HCT116 (cell line): Measurements from ENCODE around the gene FBN1. TPM values are rescaled to one million over a fixed set of nuclear protein-coding genes. Genes with fewer than 3 reads are reported as not detected.

Source experiments
- ATAC-seq: fragments of 200-7000 bp; cut with Tn5 transposase; 2 replicates; pipeline ENCODE4 v1.9.1; 2020; ENCODE audit warnings: mild to moderate bottlenecking, moderate library complexity
- BruUV-seq: library from RNA; stranded (reverse); fragments of 400-500 nt; replicated peaks from 2 replicates; lab custom pipeline; 2021; lab: Mats Ljungman, UMichigan
- CTCF ChIA-PET: fragments of 300-600 bp; sonication (Branson Sonifier 250); formaldehyde crosslinking; loops from one replicate; lab custom pipeline; 2021; ENCODE audit warnings: antibody characterized with exemption; lab: Charles Lee
- POLR2A ChIA-PET: fragments of 300-600, 350-600 bp; sonication (Branson Sonifier 250); formaldehyde crosslinking; loops from one replicate; lab custom pipeline; 2021; ENCODE audit warnings: antibody characterized with exemption; lab: Charles Lee
- RAD21 ChIA-PET, 2 experiments: fragments of 300-600 bp; sonication (Branson Sonifier 250); formaldehyde crosslinking; loops; one replicate each; lab custom pipeline; 2023; ENCODE audit warnings: low total read pairs in 2 of 2; ENCODE audit not compliant: uncharacterized antibody in 2 of 2, unreplicated experiment in 2 of 2, low non-redundant PET in 1 of 2; lab: Charles Lee
- DNase-seq: peaks from one replicate; pipeline ENCODE4 v3.0.0-alpha.2; 2010; ENCODE audit warnings: low read depth, low spot score
- H2AFZ ChIP-seq: fragments of 200-600 bp; shearing (Covaris generic), sonication (generic); 2 replicates; pipeline ENCODE4 v1.6.1; 2017; ENCODE audit warnings: low read depth, mixed run types, mixed read lengths, antibody characterized with exemption, low read length; ENCODE audit not compliant: poor library complexity, severe bottlenecking
- H3K27ac ChIP-seq: 2 replicates; pipeline ENCODE4 v1.5.1; 2012; ENCODE audit warnings: low read depth, low read length
- H3K27me3 ChIP-seq: fragments of 200-600 bp; sonication (generic); 2 replicates; pipeline ENCODE4 v1.6.1; 2016; ENCODE audit warnings: mixed run types, low read length, mixed read lengths; ENCODE audit not compliant: insufficient read depth
- H3K36me3 ChIP-seq, 2 experiments: fragments of 200-500 bp in 1 of 2; fragments of 200-600 bp in 1 of 2; sonication (Bioruptor generic) in 1 of 2; sonication (generic) in 1 of 2; 2 replicates each; pipeline versions ENCODE4 v1.5.1 to v1.6.1; 2014 to 2016; ENCODE audit warnings: low read length in 2 of 2, inconsistent platforms in 1 of 2, mixed read lengths in 1 of 2, mixed run types in 1 of 2; ENCODE audit not compliant: insufficient read depth in 2 of 2, control insufficient read depth in 1 of 2
- H3K4me1 ChIP-seq, 2 experiments: fragments of 200-600 bp in 1 of 2; sonication (generic) in 1 of 2; 2 replicates each; pipeline versions ENCODE4 v1.5.1 to v1.6.1; 2012 to 2017; ENCODE audit warnings: low read length in 2 of 2, inconsistent platforms in 1 of 2, mild to moderate bottlenecking in 1 of 2, mixed read lengths in 1 of 2, mixed run types in 1 of 2, moderate library complexity in 1 of 2; ENCODE audit not compliant: insufficient read depth in 2 of 2, control insufficient read depth in 1 of 2
- H3K4me2 ChIP-seq: fragments of 200-600 bp; sonication (generic); 2 replicates; pipeline ENCODE4 v1.6.1; 2017; ENCODE audit warnings: mixed run types, low read length, mixed read lengths
- H3K4me3 ChIP-seq, 2 experiments: fragments of 200-600 bp in 1 of 2; sonication (generic) in 1 of 2; replicated peaks in 1 of 2; 2 replicates each; pipeline ENCODE4 v1.5.1; 2011 to 2016; ENCODE audit warnings: low read length in 2 of 2, control low read depth in 1 of 2, low read depth in 1 of 2, mild to moderate bottlenecking in 1 of 2, mixed read lengths in 1 of 2, mixed run types in 1 of 2
- H3K79me2 ChIP-seq: fragments of 200-600 bp; sonication (generic); 2 replicates; pipeline ENCODE4 v1.6.1; 2017; ENCODE audit warnings: mild to moderate bottlenecking, mixed run types, low read length, moderate library complexity, mixed read lengths; ENCODE audit not compliant: insufficient read depth
- H3K9ac ChIP-seq: fragments of 200-600 bp; sonication (generic); 2 replicates; pipeline ENCODE4 v1.6.1; 2016; ENCODE audit warnings: low read length, mixed read lengths
- H3K9me2 ChIP-seq: fragments of 200-600 bp; sonication (generic), shearing (Covaris generic); 2 replicates; pipeline ENCODE4 v1.6.1; 2017; ENCODE audit warnings: mixed run types, mild to moderate bottlenecking, moderate library complexity; ENCODE audit not compliant: insufficient read depth
- H3K9me3 ChIP-seq, 2 experiments: fragments of 200-500 bp in 1 of 2; fragments of 200-600 bp in 1 of 2; sonication (Bioruptor generic) in 1 of 2; sonication (generic) in 1 of 2; 2 replicates each; pipeline ENCODE4 v1.6.1; 2014 to 2017; ENCODE audit warnings: low read length in 2 of 2, mixed read lengths in 2 of 2, inconsistent platforms in 1 of 2, low read depth in 1 of 2, mild to moderate bottlenecking in 1 of 2, mixed run types in 1 of 2, moderate library complexity in 1 of 2; ENCODE audit not compliant: control insufficient read depth in 1 of 2, insufficient read depth in 1 of 2
- H4K20me1 ChIP-seq: fragments of 200-600 bp; sonication (generic), shearing (Covaris generic); 2 replicates; pipeline ENCODE4 v1.6.1; 2017; ENCODE audit warnings: mixed run types, mild to moderate bottlenecking, moderate library complexity; ENCODE audit not compliant: insufficient read depth
- CBX3 ChIP-seq: IDR thresholded peaks from 2 replicates; pipeline ENCODE4 v1.6.1; 2012; ENCODE audit warnings: low read depth
- CEBPB ChIP-seq: IDR thresholded peaks from 2 replicates; pipeline ENCODE4 v1.6.1; 2012; ENCODE audit warnings: low read depth
- EZH2 ChIP-seq: fragments of 200-600 bp; sonication (generic); IDR thresholded peaks from 2 replicates; pipeline ENCODE4 v1.6.1; 2017; ENCODE audit warnings: antibody characterized with exemption, mixed run types
- EZH2phosphoT487 ChIP-seq: fragments of 200-600 bp; IDR thresholded peaks from 2 replicates; pipeline ENCODE4 v1.6.1; 2018; ENCODE audit warnings: antibody characterized with exemption, borderline replicate concordance
- FOSL1 ChIP-seq: IDR thresholded peaks from 2 replicates; pipeline ENCODE4 v1.6.1; 2012; ENCODE audit warnings: low read depth
- POLR2A ChIP-seq: IDR thresholded peaks from 2 replicates; pipeline ENCODE4 v1.7.0; 2011; ENCODE audit warnings: borderline replicate concordance; ENCODE audit not compliant: insufficient read depth, insufficient read length; ENCODE audit errors: extremely low read depth
- SIN3A ChIP-seq: IDR thresholded peaks from 2 replicates; pipeline ENCODE4 v1.6.1; 2012; ENCODE audit warnings: low read depth
- TCF7L2 ChIP-seq: IDR thresholded peaks from 2 replicates; pipeline ENCODE4 v1.7.0; 2011; ENCODE audit warnings: borderline replicate concordance, inconsistent platforms; ENCODE audit not compliant: insufficient read depth, insufficient read length; ENCODE audit errors: extremely low read depth
- YY1 ChIP-seq: IDR thresholded peaks from 2 replicates; pipeline ENCODE4 v1.6.1; 2011; ENCODE audit warnings: low read length, low read depth, moderate library complexity, mild to moderate bottlenecking; ENCODE audit not compliant: insufficient replicate concordance; ENCODE audit errors: extremely low read depth
- intact Hi-C: fragments of 100-400 bp; cut with micrococcal nuclease; formaldehyde crosslinking; loops from 2 replicates; pipeline ENCODE4 v1.10.0; 2022
- total RNA-seq: library from RNA; stranded (reverse); gene quantifications from one replicate; pipeline ENCODE4 v1.2.1, GENCODE V29; 2021; ENCODE audit not compliant: unreplicated experiment
- TF ChIP-seq, protein P1 (sequence below): IDR thresholded peaks from 2 replicates; pipeline ENCODE4 v1.6.1; 2012; ENCODE audit warnings: low read depth

FBN1 gene
- total RNA-seq, 1 experiment from 2014 or later, result 1.7 TPM

GRCh38 chr15:48493084-48493762, 152.3 kb downstream of the FBN1 start:
- no peak overlapping the region for H3K9ac ChIP-seq
- RAD21 ChIA-PET, result no interaction called here
- no TSS peak for BruUV-seq
- no peaks in the 10 kb centered on the region for H3K9me3 ChIP-seq
- H4K20me1 ChIP-seq, result no peaks in the 10 kb centered on the region
- no peaks in the 10 kb centered on the region for H3K79me2 ChIP-seq
- CTCF ChIA-PET, result interaction anchor here (2.1 kb wide), 1 partner anchor 15 kb away, joined by 8 read pairs; no protein-coding TSS in a partner anchor
- ATAC-seq, result no peak
- DNase-seq, result no peak
- no peaks in the 10 kb centered on the region for H3K27me3 ChIP-seq
- no peaks in the 10 kb centered on the region for H3K36me3 ChIP-seq
- intact Hi-C loops, result no loop called here
- no peaks in the 10 kb centered on the region for H3K9me2 ChIP-seq
- POLR2A ChIA-PET, result no interaction called here
- H2AFZ ChIP-seq, result no peak overlapping the region
- H3K4me1 ChIP-seq, result peaks cover 0 to 8% of the 10 kb centered on the region in 2 experiments; a peak in 2 of 4 replicates
- no peak overlapping the region for H3K4me3 ChIP-seq
- peak overlapping the region; percentile 25; the same call in 1 of the 2 replicates for H3K4me2 ChIP-seq
- no peak for TF ChIP-seq SIN3A
- no peak overlapping the region for H3K27ac ChIP-seq

DNA sequence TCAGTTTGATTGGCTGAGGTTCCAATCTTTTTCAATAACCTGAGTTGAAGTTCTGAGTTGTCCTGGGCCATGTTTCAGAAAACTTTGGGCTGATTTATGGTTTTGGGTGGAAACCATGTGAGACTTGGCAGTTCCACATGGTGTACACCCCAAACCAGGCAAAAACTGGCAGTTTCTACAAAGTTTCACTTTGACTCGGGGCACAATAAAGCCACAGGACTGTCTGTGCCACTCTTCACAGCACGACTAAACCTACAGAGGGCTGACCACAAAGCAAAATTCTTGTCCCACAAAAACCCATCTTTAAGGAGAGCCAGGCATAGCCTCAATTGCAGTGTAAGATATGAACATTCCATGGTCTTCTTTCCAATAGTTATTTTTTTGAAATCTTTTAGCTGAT, 159.3 kb downstream of the FBN1 start:
- Histone ChIP-seq H3K36me3 (no peaks in the 10 kb centered on the region), H3K4me2 (no peak overlapping the region), H3K4me1 (no peaks in the 10 kb centered on the region), H3K27ac (no peak overlapping the region), H3K79me2 (no peaks in the 10 kb centered on the region), H3K9me3 (no peaks in the 10 kb centered on the region), H3K9me2 (no peaks in the 10 kb centered on the region), H2AFZ (no peak overlapping the region), H3K4me3 (no peak overlapping the region), H4K20me1 (no peaks in the 10 kb centered on the region), H3K9ac (no peak overlapping the region), H3K27me3 (no peaks in the 10 kb centered on the region)
- intact Hi-C loops, result no loop called here
- no peak for ATAC-seq
- no TSS peak for BruUV-seq
- ChIA-PET RAD21 (no interaction called here), CTCF (no interaction called here), POLR2A (no interaction called here)
- no peak for DNase-seq
- TF ChIP-seq CEBPB, result no peak
- TF ChIP-seq TCF7L2, result no peak
- TF ChIP-seq YY1, result no peak
- no peak for TF ChIP-seq FOSL1
- TF ChIP-seq CBX3, result no peak
- TF ChIP-seq POLR2A, result no peak
- TF ChIP-seq EZH2, result no peak
- no peak for TF ChIP-seq EZH2phosphoT487
- TF ChIP-seq, protein P1, sequence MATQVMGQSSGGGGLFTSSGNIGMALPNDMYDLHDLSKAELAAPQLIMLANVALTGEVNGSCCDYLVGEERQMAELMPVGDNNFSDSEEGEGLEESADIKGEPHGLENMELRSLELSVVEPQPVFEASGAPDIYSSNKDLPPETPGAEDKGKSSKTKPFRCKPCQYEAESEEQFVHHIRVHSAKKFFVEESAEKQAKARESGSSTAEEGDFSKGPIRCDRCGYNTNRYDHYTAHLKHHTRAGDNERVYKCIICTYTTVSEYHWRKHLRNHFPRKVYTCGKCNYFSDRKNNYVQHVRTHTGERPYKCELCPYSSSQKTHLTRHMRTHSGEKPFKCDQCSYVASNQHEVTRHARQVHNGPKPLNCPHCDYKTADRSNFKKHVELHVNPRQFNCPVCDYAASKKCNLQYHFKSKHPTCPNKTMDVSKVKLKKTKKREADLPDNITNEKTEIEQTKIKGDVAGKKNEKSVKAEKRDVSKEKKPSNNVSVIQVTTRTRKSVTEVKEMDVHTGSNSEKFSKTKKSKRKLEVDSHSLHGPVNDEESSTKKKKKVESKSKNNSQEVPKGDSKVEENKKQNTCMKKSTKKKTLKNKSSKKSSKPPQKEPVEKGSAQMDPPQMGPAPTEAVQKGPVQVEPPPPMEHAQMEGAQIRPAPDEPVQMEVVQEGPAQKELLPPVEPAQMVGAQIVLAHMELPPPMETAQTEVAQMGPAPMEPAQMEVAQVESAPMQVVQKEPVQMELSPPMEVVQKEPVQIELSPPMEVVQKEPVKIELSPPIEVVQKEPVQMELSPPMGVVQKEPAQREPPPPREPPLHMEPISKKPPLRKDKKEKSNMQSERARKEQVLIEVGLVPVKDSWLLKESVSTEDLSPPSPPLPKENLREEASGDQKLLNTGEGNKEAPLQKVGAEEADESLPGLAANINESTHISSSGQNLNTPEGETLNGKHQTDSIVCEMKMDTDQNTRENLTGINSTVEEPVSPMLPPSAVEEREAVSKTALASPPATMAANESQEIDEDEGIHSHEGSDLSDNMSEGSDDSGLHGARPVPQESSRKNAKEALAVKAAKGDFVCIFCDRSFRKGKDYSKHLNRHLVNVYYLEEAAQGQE, result no peak
- TF ChIP-seq SIN3A, result no peak
